Ishikawa (cell line): ENCODE measurements around the gene CACNA1G.

Experiments used
- CEBPB ChIP-seq: IDR thresholded peaks from 2 replicates; pipeline ENCODE4 v1.6.1; 2012
- CREB1 ChIP-seq: IDR thresholded peaks from 2 replicates; pipeline ENCODE4 v1.6.1; 2012; ENCODE audit warnings: low read depth
- EGR1 ChIP-seq: IDR thresholded peaks from 2 replicates; pipeline ENCODE4 v1.6.1; 2012
- EP300 ChIP-seq: IDR thresholded peaks from 2 replicates; pipeline ENCODE4 v1.6.1; 2012; ENCODE audit warnings: borderline replicate concordance
- FOXM1 ChIP-seq: IDR thresholded peaks from 2 replicates; pipeline ENCODE4 v1.6.1; 2012; ENCODE audit warnings: low read depth, borderline replicate concordance
- MAX ChIP-seq: IDR thresholded peaks from 2 replicates; pipeline ENCODE4 v1.6.1; 2012
- NFIC ChIP-seq: IDR thresholded peaks from 2 replicates; pipeline ENCODE4 v1.6.1; 2012
- RAD21 ChIP-seq: IDR thresholded peaks from 2 replicates; pipeline ENCODE4 v1.6.1; 2012; ENCODE audit warnings: low read depth
- TAF1 ChIP-seq: IDR thresholded peaks from 2 replicates; pipeline ENCODE4 v1.6.1; 2012; ENCODE audit warnings: low read depth, mild to moderate bottlenecking
- TCF12 ChIP-seq: IDR thresholded peaks from 2 replicates; pipeline ENCODE4 v1.6.1; 2012; ENCODE audit warnings: low read depth
- TEAD4 ChIP-seq: IDR thresholded peaks from 2 replicates; pipeline ENCODE4 v1.6.1; 2012
- YY1 ChIP-seq: IDR thresholded peaks from 2 replicates; pipeline ENCODE4 v1.6.1; 2012; ENCODE audit warnings: low read depth
- ZBTB7A ChIP-seq: IDR thresholded peaks from 2 replicates; pipeline ENCODE4 v1.6.1; 2012; ENCODE audit warnings: low read depth
- TF ChIP-seq, protein P1 (sequence below): IDR thresholded peaks from 2 replicates; pipeline ENCODE4 v1.6.1; 2012
- TF ChIP-seq, protein P2 (sequence below): IDR thresholded peaks from 2 replicates; pipeline ENCODE4 v1.6.1; 2012; ENCODE audit warnings: low read depth, mild to moderate bottlenecking

Gene CACNA1G

GRCh38 chr17:50598487-50598886, 38.0 kb downstream of the CACNA1G start:
- TF ChIP-seq TAF1 = no peak
- no peak for TF ChIP-seq TCF12
- TF ChIP-seq YY1 = no peak
- no peak for TF ChIP-seq ZBTB7A
- TF ChIP-seq, protein P1, sequence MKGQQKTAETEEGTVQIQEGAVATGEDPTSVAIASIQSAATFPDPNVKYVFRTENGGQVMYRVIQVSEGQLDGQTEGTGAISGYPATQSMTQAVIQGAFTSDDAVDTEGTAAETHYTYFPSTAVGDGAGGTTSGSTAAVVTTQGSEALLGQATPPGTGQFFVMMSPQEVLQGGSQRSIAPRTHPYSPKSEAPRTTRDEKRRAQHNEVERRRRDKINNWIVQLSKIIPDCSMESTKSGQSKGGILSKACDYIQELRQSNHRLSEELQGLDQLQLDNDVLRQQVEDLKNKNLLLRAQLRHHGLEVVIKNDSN = no peak
- no peak for TF ChIP-seq RAD21
- TF ChIP-seq FOXM1 = no peak
- TF ChIP-seq, protein P2, sequence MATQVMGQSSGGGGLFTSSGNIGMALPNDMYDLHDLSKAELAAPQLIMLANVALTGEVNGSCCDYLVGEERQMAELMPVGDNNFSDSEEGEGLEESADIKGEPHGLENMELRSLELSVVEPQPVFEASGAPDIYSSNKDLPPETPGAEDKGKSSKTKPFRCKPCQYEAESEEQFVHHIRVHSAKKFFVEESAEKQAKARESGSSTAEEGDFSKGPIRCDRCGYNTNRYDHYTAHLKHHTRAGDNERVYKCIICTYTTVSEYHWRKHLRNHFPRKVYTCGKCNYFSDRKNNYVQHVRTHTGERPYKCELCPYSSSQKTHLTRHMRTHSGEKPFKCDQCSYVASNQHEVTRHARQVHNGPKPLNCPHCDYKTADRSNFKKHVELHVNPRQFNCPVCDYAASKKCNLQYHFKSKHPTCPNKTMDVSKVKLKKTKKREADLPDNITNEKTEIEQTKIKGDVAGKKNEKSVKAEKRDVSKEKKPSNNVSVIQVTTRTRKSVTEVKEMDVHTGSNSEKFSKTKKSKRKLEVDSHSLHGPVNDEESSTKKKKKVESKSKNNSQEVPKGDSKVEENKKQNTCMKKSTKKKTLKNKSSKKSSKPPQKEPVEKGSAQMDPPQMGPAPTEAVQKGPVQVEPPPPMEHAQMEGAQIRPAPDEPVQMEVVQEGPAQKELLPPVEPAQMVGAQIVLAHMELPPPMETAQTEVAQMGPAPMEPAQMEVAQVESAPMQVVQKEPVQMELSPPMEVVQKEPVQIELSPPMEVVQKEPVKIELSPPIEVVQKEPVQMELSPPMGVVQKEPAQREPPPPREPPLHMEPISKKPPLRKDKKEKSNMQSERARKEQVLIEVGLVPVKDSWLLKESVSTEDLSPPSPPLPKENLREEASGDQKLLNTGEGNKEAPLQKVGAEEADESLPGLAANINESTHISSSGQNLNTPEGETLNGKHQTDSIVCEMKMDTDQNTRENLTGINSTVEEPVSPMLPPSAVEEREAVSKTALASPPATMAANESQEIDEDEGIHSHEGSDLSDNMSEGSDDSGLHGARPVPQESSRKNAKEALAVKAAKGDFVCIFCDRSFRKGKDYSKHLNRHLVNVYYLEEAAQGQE = no peak
- no peak for TF ChIP-seq NFIC
- TF ChIP-seq CEBPB = no peak
- no peak for TF ChIP-seq TEAD4

GRCh38 chr17:50599606-50600005, 39.1 kb downstream of the CACNA1G start:
- TF ChIP-seq EGR1 = no peak
- no peak for TF ChIP-seq YY1
- TF ChIP-seq NFIC = no peak
- TF ChIP-seq EP300 = no peak
- no peak for TF ChIP-seq MAX
- no peak for TF ChIP-seq ZBTB7A
- TF ChIP-seq CEBPB = no peak
- TF ChIP-seq FOXM1 = no peak
- no peak for TF ChIP-seq TCF12
- no peak for TF ChIP-seq CREB1
- TF ChIP-seq RAD21 = no peak
- TF ChIP-seq TAF1 = no peak
- TF ChIP-seq, protein P1 = no peak
- TF ChIP-seq TEAD4 = no peak
- TF ChIP-seq, protein P2 = no peak

GRCh38 chr17:50601823-50602375, 41.4 kb downstream of the CACNA1G start:
- no peak for TF ChIP-seq NFIC
- TF ChIP-seq, protein P1 = no peak
- no peak for TF ChIP-seq RAD21
- TF ChIP-seq EGR1 = no peak
- TF ChIP-seq, protein P2 = no peak
- no peak for TF ChIP-seq CEBPB
- no peak for TF ChIP-seq ZBTB7A
- no peak for TF ChIP-seq TEAD4
- no peak for TF ChIP-seq MAX
- no peak for TF ChIP-seq TAF1
- TF ChIP-seq YY1 = no peak
- no peak for TF ChIP-seq TCF12
- no peak for TF ChIP-seq EP300
- TF ChIP-seq CREB1 = no peak
- TF ChIP-seq FOXM1 = no peak

DNA sequence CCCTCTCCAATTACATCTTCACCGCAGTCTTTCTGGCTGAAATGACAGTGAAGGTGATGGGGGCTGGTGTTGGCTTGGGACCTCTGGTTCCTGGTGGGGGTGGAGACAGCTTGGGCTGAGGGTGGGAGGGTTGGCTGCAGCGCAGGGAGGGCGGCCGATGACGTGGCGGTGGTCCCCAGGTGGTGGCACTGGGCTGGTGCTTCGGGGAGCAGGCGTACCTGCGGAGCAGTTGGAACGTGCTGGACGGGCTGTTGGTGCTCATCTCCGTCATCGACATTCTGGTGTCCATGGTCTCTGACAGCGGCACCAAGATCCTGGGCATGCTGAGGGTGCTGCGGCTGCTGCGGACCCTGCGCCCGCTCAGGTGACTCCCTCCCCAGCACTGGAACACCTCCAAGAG, 42.3 kb downstream of the CACNA1G start:
- TF ChIP-seq YY1 (no peak), TEAD4 (no peak), TAF1 (no peak), MAX (no peak), CREB1 (no peak), NFIC (no peak), ZBTB7A (no peak), FOXM1 (no peak), CEBPB (no peak), EGR1 (no peak), TCF12 (no peak), RAD21 (no peak), EP300 (no peak)
- TF ChIP-seq, protein P2 = no peak
- TF ChIP-seq, protein P1 = no peak
